Neural crest cell (in vitro differentiated cells): ENCODE data around the gene HSFX1. TPM values are rescaled to one million over a fixed set of nuclear protein-coding genes. Genes with fewer than 3 reads are reported as not detected.
"Not testable (repeated sequence)": the region's sequence is repeated elsewhere in the genome, so short reads cannot be mapped to it uniquely, and the experiment has no call there.

Experiments
- DNase-seq: peaks from one replicate; pipeline ENCODE4 v3.0.0; 2021; ENCODE audit warnings: low read depth, mixed read lengths, low spot score
- H3K27ac Mint-ChIP-seq: one replicate; pipeline ENCODE4 v1.8.0; 2021; ENCODE audit warnings: mild to moderate bottlenecking, mixed read lengths; ENCODE audit not compliant: unreplicated experiment
- H3K27me3 Mint-ChIP-seq: 2 replicates; pipeline ENCODE4 v1.8.0; 2021; ENCODE audit warnings: low read depth, mild to moderate bottlenecking, mixed read lengths
- H3K36me3 Mint-ChIP-seq: 2 replicates; pipeline ENCODE4 v1.8.0; 2021; ENCODE audit warnings: low read depth, mild to moderate bottlenecking, mixed read lengths
- H3K4me1 Mint-ChIP-seq: 2 replicates; pipeline ENCODE4 v1.8.0; 2021; ENCODE audit warnings: mixed read lengths
- H3K4me3 Mint-ChIP-seq: one replicate; pipeline ENCODE4 v1.8.0; 2021; ENCODE audit warnings: mild to moderate bottlenecking, mixed read lengths
- H3K9me3 Mint-ChIP-seq: 2 replicates; pipeline ENCODE4 v1.8.0; 2021; ENCODE audit warnings: mixed read lengths
- total RNA-seq: library from RNA; stranded (reverse); gene quantifications from 2 replicates; pipeline ENCODE4 v1.2.1, GENCODE V29; 2021
- TF ChIP-seq, protein P1 (sequence below): fragments of 200-600 bp; sonication (generic); conservative IDR thresholded peaks from 2 replicates; pipeline ENCODE4 v1.5.0; 2021; ENCODE audit warnings: antibody characterized with exemption, mild to moderate bottlenecking

HSFX1 gene
- total RNA-seq, 1 donor from 2014 or later = 1.0 TPM

DNA sequence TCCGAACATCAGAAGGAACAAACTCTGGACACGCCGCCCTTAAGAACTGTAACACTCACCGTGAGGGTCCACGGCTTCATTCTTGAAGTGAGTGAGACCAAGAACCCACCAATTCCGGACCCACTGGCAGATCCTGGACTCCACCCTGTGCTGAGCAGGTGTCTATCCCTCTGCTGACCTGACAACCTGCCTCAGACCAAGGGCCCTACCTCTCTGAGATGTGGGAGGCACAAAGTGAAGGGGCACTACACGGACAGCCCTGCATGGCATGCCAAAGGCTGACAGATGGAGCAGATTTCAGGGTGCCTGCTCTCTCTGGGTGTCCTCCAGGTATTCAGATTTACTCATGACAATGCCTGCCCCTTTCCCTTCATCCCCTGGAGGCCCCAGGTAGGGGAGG lies 14.0 kb upstream of the HSFX1 start:
- TF ChIP-seq, protein P1, sequence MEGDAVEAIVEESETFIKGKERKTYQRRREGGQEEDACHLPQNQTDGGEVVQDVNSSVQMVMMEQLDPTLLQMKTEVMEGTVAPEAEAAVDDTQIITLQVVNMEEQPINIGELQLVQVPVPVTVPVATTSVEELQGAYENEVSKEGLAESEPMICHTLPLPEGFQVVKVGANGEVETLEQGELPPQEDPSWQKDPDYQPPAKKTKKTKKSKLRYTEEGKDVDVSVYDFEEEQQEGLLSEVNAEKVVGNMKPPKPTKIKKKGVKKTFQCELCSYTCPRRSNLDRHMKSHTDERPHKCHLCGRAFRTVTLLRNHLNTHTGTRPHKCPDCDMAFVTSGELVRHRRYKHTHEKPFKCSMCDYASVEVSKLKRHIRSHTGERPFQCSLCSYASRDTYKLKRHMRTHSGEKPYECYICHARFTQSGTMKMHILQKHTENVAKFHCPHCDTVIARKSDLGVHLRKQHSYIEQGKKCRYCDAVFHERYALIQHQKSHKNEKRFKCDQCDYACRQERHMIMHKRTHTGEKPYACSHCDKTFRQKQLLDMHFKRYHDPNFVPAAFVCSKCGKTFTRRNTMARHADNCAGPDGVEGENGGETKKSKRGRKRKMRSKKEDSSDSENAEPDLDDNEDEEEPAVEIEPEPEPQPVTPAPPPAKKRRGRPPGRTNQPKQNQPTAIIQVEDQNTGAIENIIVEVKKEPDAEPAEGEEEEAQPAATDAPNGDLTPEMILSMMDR = no peak
- Mint-ChIP-seq H3K4me1 (no peaks in the 10 kb centered on the region), H3K9me3 (peaks cover 4% of the 10 kb centered on the region), H3K4me3 (no peak overlapping the region), H3K27ac (no peak overlapping the region), H3K27me3 (no peaks in the 10 kb centered on the region), H3K36me3 (peaks cover 2% of the 10 kb centered on the region)
- DNase-seq = no peak

DNA sequence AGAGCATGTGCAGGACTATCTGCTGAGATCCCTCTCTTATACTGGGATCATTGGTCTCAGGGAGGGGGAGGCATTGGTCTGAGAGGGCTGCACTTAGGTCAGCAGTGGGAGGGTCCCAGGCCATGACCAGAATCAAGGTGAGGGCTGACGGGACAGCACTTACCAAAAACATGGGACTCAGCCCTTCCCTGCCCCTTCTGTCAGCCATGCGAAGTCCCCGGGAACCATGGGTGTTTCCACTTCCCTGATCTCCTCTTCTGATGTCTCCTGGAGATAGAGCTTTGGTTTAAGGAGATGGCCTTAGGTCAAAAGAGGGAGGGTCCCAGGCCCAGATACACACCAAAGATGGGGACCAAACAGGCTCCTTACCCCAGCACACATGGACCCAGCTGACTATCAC lies 12.9 kb upstream of the HSFX1 start:
- no peak for DNase-seq
- peaks cover 2% of the 10 kb centered on the region for H3K36me3 Mint-ChIP-seq

DNA sequence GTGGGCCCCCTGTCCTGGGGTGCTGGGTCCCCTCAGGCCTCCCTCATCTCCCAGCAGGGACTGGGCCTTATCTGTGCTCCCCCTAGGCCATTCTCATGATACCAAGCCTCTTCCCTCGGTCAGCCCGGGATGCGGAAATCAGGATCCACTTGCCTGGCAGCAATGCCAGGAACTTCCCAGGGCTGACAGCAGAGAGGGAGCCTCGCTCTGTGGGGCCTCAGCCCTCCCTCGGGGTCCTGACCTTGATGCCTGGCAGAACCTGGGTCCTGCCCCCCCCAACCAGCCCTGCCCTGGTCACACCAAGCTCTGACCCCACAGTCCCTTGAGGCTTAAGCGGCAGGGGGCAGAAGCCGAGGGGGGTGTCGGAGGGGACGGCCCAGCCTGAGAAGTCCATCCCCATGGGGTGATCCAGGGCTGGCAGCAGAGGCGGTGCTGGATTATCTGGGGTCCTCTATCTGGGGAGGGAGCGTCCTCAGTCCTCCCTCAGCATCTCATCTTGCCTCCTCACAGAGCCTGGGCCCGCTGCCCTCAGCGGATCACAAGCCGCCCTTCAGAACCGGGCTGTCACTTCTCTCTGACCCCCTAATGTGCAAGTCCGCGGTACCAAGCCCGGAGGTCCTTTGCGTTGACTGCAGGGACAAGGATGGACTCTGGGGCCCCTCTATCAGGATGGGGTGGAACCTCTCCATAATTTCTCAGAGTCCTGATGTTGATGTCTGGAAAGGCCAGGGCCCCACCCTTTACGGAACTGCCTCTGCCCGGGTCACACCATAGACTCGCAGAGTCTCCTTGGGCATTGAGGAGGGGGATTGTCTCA lies 11.8 kb upstream of the HSFX1 start:
- DNase-seq, H3K36me3 Mint-ChIP-seq, H3K9me3 Mint-ChIP-seq: not testable (repeated sequence)

More for the DNA sequence above, 12.9 kb upstream of the HSFX1 start:
- peaks cover 4% of the 10 kb centered on the region for H3K9me3 Mint-ChIP-seq
- H3K27me3 Mint-ChIP-seq = no peaks in the 10 kb centered on the region
- H3K4me3 Mint-ChIP-seq = no peak overlapping the region
- no peak overlapping the region for H3K27ac Mint-ChIP-seq
- TF ChIP-seq, protein P1 = no peak
- no peaks in the 10 kb centered on the region for H3K4me1 Mint-ChIP-seq

DNA sequence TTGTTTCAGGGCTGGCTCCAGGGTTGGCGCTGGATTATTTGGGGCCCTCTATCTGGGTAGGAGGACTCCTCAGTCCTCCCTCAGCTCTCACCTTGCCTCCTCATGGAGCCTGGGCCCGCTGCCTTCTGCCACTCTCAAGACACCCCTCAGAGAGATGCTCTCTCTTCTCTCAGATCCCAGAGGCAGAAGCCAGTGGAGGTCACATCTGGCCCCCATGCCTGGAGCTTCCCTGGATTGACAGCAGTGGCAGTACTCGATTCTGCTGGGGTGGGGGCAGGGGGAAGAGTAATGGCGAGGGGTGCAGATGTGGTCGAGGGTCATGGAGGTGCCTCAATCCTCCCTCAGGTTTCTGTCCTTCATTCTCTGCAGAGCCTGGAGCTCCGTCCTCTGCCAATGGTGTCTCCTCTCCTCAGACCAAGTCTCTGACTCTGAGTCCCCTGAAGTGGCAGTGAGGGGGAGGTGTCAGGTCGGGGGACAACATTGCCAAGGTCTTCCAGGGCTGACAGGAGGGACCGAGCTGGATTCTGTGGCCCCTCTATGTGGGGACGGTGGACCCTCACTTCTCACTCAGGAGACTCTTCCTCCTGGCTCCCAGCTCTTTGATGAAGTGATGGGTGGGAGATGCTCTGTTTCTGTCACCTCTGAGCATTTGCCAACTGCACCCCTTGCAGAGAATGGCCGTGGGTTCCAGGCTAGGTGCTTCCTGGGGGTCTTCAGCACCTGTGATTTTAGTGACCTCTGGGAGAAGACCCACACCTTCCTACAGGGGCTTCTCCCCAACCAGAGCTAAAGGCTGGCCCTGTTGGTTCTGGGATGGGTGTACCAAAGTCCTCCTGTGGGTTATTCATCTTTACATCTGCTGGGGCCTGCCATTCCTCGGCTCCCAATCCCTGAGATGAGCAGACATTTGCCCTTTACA lies 10.9 kb upstream of the HSFX1 start:
- H3K4me3 Mint-ChIP-seq = no peak overlapping the region
- no peaks in the 10 kb centered on the region for H3K27me3 Mint-ChIP-seq
- peaks cover 2% of the 10 kb centered on the region for H3K36me3 Mint-ChIP-seq
- H3K4me1 Mint-ChIP-seq = no peaks in the 10 kb centered on the region
- no peak for DNase-seq
- peaks cover 4% of the 10 kb centered on the region for H3K9me3 Mint-ChIP-seq
- no peak overlapping the region for H3K27ac Mint-ChIP-seq
- TF ChIP-seq, protein P1 = no peak

More for the DNA sequence above, 11.8 kb upstream of the HSFX1 start:
- H3K4me1 Mint-ChIP-seq, H3K27me3 Mint-ChIP-seq, H3K27ac Mint-ChIP-seq, H3K4me3 Mint-ChIP-seq: not testable (repeated sequence)

DNA sequence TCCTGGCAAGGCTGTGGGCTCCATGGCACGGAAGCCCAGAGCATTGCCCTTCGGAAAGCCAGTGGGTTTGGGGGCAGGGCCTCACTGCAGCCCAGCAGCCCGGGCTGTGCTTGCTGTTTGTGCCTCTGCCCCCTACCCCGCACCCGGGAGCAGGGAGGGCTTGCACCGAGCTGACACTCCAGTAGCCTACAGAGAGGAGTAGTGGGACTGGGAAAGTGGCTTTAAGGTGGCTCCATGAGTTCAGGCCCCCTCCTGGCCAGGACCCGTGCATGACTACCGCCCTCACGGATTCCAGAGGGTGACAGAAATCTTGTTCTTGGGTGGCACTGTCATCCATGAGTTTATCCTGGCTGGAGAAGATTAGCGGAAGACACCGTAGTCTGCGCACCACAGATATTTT lies 3.5 kb upstream of the HSFX1 start:
- H3K36me3 Mint-ChIP-seq, H3K9me3 Mint-ChIP-seq, DNase-seq, H3K4me3 Mint-ChIP-seq, H3K4me1 Mint-ChIP-seq, H3K27ac Mint-ChIP-seq, H3K27me3 Mint-ChIP-seq: not testable (repeated sequence)

DNA sequence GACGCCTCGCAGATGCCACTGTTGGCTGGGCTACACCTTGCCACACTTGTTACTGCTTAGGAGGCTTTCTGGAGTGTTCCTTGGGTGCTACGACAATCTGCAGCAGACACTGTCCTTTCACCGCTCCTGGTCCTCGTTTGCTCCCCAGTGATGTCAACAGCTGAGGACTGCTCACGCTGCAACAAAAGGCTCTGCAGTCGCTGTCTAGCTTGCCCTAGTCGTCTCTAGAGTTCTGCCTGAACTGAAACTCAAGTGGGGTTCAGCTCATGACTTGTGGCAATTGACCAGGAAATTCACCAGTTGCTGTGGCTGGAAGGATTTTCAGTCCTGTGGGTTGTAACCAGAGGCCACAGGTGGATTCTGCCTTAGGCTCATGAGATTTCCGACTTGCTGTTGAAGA lies 842 bp upstream of the HSFX1 start:
- H3K4me1 Mint-ChIP-seq, H3K27ac Mint-ChIP-seq, H3K9me3 Mint-ChIP-seq, DNase-seq, H3K36me3 Mint-ChIP-seq, H3K4me3 Mint-ChIP-seq, H3K27me3 Mint-ChIP-seq: not testable (repeated sequence)

DNA sequence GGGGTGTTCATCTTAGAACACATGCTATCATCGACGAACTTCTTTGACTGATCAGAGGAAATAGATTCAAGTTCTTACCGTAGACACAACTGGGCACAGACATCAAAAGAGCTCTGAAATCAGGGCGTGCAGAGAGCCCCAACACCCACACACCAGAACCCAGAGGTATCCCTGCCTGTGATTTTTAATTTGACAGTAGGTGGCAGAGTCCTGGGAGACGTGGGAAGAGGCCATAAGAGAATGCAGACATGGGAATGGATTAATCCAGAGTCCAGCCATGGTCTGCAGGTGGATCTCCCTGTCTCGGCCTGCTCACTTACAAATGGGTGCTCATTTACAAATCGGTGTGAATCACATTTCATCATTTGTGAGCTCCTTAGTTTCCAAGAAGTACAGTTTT lies 4.1 kb downstream of the HSFX1 start:
- H3K9me3 Mint-ChIP-seq, H3K27me3 Mint-ChIP-seq, DNase-seq, H3K27ac Mint-ChIP-seq, H3K4me3 Mint-ChIP-seq, H3K36me3 Mint-ChIP-seq, H3K4me1 Mint-ChIP-seq: not testable (repeated sequence)

DNA sequence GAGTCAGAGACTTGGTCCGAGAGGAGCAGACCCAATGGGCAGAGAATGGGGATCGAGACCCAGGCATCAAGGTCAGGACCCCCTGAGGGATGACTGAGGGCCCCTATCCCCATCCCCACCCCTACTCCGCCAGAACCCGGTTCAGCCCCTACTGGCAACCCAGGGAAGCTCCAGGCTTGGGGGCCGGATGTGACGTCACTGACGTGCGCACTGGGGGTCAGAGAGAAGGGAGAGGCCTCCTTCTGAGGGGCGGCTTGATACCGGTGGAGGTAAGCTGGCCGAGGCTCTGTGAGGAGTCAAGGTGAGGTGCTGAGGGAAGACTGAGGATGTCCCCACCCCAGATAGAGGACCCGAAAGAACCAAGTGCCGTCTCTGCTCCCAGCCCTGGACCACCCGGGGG lies 7.9 kb downstream of the HSFX1 start, which contains the start of gene MAGEA9:
Gene MAGEA9 (plus strand): TSS at position 204 of the 400 bp plus-strand sequence. CDS start 4,281 bp downstream, outside the sequence.
- not testable (repeated sequence) for H3K9me3 Mint-ChIP-seq, H3K36me3 Mint-ChIP-seq, DNase-seq, H3K27me3 Mint-ChIP-seq, H3K27ac Mint-ChIP-seq, H3K4me1 Mint-ChIP-seq, H3K4me3 Mint-ChIP-seq

DNA sequence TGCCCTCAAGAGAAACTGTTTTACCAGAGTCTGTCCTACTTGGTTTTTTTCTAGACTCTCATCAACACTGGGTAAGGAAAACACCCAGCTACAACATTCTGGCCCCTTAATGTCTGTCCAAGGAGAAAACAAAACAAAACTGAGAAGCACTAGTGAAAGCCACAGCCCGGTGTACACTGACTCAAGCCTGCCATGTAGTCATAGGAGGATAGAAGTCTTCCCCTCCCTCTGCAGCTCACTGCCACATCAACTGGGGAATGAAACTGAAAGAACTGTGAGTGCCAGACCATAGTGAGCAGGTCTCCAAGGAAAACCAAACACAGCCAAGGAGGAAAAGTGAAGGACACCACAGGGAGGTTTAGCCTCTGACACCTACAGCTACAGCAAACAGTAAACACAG lies 21.7 kb downstream of the HSFX1 start:
- H3K36me3 Mint-ChIP-seq, H3K4me1 Mint-ChIP-seq, H3K4me3 Mint-ChIP-seq, H3K27me3 Mint-ChIP-seq, DNase-seq, H3K27ac Mint-ChIP-seq: not testable (repeated sequence)
- peaks cover 13% of the 10 kb centered on the region for H3K9me3 Mint-ChIP-seq
